Stimulated activated naive CD8-positive, alpha-beta T cell treated with anti-CD3 and anti-CD28 coated beads, Interleukin-15, amount 100 ng/mL, for 72 hours (primary cell): ENCODE measurements around the gene ENOX1.

Experiments
- ATAC-seq: fragments of 150-1000 bp; cut with Tn5 transposase; 2 replicates; pipeline ENCODE4 v1.10.0; 2021; ENCODE audit warnings: mild to moderate bottlenecking, moderate library complexity
- DNase-seq, 2 donors: peaks; one replicate each; pipeline ENCODE4 v3.0.0; 2021 to 2022
- H3K27ac Mint-ChIP-seq, 2 donors: one replicate each; pipeline ENCODE4 v1.8.0; 2022; ENCODE audit warnings: mild to moderate bottlenecking in 2 of 2, mixed read lengths in 2 of 2, moderate library complexity in 2 of 2
- H3K27me3 Mint-ChIP-seq: one replicate; pipeline ENCODE4 v1.8.0; 2022; ENCODE audit warnings: mixed read lengths
- H3K4me1 Mint-ChIP-seq: one replicate; pipeline ENCODE4 v1.8.0; 2022; ENCODE audit warnings: mild to moderate bottlenecking, mixed read lengths
- H3K4me3 Mint-ChIP-seq, 2 donors: one replicate each; pipeline ENCODE4 v1.8.0; 2022; ENCODE audit warnings: mild to moderate bottlenecking in 2 of 2, mixed read lengths in 2 of 2, moderate library complexity in 1 of 2
- H3K9me3 Mint-ChIP-seq, 2 donors: one replicate each; pipeline ENCODE4 v1.8.0; 2022; ENCODE audit warnings: mixed read lengths in 2 of 2

Gene ENOX1

DNA sequence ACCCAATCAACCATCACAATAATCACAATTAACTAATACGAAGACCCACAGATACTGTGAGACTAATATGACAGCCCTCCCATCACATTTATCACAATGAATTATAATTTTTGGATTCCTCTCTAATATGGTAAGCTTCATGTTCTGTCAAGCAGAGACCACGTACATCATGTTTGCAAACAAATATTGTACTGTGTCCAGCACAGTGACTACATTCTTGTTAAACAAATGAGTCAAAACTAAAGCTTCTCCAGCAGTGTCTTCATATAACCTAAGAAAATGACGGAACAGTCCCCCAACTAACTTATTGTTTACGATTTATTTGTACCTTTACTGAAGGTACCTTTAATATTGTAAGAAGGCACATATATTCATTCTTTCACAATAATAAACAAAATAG, 292.6 kb downstream of the ENOX1 start:
- Mint-ChIP-seq H3K4me1 (no peaks in the 10 kb centered on the region), H3K4me3 (no peak overlapping the region), H3K27ac (no peak overlapping the region), H3K27me3 (peaks cover 8% of the 10 kb centered on the region), H3K9me3 (no peaks in the 10 kb centered on the region)
- ATAC-seq (no peak), DNase-seq (no peak)

DNA sequence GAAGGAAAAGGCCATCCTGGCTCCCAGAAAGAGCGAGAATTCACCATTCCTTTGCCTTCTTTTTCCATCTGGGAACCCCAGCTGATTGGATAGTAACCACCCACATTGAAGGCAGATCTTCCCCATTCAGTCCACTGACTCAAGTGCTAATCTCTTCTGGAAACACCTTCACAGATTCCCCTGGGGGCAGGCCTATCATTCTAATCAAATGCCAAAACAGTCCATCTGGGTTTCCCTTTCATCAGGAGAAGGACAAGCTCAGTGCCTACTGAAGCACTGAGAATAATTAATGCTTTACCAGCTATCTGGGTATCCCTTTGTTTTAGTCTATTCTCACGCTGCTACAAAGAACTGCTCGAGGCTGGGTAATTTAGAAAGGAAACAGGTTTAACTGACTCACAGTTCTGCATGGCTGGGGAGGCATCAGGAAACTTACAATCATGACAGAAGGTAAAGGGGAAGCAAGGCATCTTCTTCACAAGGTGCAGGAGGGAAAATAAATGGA, 293.2 kb downstream of the ENOX1 start:
- peaks cover 7% of the 10 kb centered on the region for H3K27me3 Mint-ChIP-seq
- no peaks in the 10 kb centered on the region for H3K4me1 Mint-ChIP-seq
- H3K27ac Mint-ChIP-seq: no peak overlapping the region
- DNase-seq (no peak), ATAC-seq (no peak)
- no peaks in the 10 kb centered on the region for H3K9me3 Mint-ChIP-seq
- no peak overlapping the region for H3K4me3 Mint-ChIP-seq

DNA sequence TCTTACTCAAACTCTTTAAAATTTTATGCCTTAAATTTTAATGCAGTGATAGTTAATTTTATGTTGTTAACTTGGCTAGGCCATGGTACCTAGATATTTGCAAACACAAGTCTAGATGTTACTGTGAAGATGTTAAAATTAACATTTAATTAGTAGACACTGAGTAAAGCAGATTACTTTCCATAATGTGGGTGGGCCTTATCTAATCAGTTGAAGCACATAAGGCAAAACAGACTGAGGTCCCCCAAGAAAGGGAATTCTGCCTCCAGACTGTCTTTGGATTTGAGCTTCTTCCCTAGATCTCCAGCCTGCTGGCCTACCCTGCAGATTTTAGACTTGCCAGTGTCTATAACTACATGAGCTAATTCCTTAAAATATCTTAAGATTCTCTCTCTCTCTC, 294.0 kb downstream of the ENOX1 start:
- Mint-ChIP-seq H3K9me3 (no peaks in the 10 kb centered on the region), H3K27me3 (peaks cover 1% of the 10 kb centered on the region), H3K4me1 (no peaks in the 10 kb centered on the region), H3K27ac (no peak overlapping the region), H3K4me3 (no peak overlapping the region)
- ATAC-seq (no peak), DNase-seq (no peak)

DNA sequence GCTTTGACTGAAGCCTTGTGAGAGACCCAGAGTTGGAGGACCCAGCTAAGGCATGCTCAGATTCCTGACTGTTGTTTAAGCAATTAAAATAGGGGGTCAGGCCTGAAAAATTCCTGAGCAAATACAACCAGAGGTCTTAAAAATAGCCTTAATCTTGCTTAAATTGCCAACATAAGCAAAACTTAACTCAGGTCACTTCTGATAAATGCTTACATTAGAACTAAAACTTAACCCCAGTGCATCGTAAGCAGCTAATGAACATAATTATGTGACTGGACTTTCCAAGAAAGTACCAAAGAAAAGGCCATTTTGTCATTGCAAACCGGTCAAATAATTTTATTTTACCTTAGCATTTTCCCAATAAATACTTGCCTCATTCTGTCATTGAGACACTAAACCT, 294.5 kb downstream of the ENOX1 start:
- H3K27ac Mint-ChIP-seq: no peak overlapping the region
- ATAC-seq (no peak), DNase-seq (no peak)
- H3K4me1 Mint-ChIP-seq: no peaks in the 10 kb centered on the region
- no peaks in the 10 kb centered on the region for H3K9me3 Mint-ChIP-seq
- H3K27me3 Mint-ChIP-seq: no peaks in the 10 kb centered on the region
- no peak overlapping the region for H3K4me3 Mint-ChIP-seq

DNA sequence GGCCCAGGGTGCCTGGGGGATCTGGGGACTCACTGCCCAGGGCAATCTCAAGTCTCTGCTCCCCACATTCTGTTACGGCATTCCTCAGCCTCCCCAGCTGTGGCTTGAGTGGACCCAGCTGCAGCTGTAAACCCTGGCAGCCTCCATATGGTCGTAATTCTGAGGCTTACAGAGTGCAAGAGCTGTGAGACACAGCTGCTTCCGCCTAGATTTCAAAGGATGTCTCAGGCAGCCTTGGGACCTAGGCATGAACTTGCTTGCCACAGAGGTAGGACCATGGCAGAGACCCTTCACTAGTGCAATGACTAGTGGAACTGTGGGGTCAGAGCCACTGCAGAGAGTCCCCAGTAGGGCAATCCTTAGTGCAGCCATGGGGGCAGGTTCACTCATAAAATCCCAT, 297.5 kb downstream of the ENOX1 start:
- Mint-ChIP-seq H3K9me3 (no peaks in the 10 kb centered on the region), H3K4me3 (no peak overlapping the region), H3K27me3 (no peaks in the 10 kb centered on the region), H3K4me1 (peaks cover 5% of the 10 kb centered on the region), H3K27ac (no peak overlapping the region)
- DNase-seq: no peak
- no peak for ATAC-seq

DNA sequence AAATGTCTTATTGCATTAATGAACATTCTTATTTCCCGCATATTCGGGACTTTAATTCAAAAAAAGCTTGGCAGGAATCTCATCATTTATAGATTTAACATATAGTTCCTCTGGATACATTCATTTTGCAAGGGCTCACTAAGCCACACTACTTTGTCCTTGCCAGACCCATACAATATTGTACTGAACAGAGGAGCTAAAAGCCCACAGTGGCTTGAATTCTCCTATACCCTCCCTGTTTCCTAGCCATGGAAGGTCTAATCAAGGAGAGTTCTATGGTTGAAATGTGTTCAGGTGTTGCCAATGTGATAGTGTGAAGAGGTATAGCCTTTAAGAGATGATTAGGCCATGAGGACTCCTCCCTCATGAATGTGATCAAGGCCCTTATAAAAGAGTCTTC, 298.9 kb downstream of the ENOX1 start:
- DNase-seq (no peak), ATAC-seq (no peak)
- Mint-ChIP-seq H3K27me3 (no peaks in the 10 kb centered on the region), H3K27ac (no peak overlapping the region), H3K9me3 (no peaks in the 10 kb centered on the region), H3K4me1 (peaks cover 5% of the 10 kb centered on the region), H3K4me3 (no peak overlapping the region)

DNA sequence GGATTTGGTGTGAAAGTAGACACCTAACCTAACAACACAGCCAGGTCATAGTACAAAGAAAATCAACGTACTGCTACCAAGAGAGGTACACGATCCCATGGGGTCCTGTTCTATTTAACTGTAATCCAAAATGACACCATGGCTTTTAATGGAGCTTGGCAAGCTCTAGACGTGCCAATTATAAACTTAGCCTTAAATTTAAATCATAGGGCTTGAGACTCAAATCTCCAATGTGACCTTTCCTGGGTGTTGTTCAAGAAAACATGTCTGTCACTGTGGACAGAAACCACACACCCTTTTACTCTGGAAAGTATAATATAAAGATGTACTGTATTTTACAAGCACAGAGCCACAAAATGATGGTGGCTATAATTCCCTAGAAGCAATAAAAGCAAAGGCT, 299.3 kb downstream of the ENOX1 start:
- H3K4me3 Mint-ChIP-seq: no peak overlapping the region
- ATAC-seq (no peak), DNase-seq (no peak)
- H3K4me1 Mint-ChIP-seq: peaks cover 5% of the 10 kb centered on the region
- H3K9me3 Mint-ChIP-seq: no peaks in the 10 kb centered on the region
- H3K27me3 Mint-ChIP-seq: no peaks in the 10 kb centered on the region
- no peak overlapping the region for H3K27ac Mint-ChIP-seq

DNA sequence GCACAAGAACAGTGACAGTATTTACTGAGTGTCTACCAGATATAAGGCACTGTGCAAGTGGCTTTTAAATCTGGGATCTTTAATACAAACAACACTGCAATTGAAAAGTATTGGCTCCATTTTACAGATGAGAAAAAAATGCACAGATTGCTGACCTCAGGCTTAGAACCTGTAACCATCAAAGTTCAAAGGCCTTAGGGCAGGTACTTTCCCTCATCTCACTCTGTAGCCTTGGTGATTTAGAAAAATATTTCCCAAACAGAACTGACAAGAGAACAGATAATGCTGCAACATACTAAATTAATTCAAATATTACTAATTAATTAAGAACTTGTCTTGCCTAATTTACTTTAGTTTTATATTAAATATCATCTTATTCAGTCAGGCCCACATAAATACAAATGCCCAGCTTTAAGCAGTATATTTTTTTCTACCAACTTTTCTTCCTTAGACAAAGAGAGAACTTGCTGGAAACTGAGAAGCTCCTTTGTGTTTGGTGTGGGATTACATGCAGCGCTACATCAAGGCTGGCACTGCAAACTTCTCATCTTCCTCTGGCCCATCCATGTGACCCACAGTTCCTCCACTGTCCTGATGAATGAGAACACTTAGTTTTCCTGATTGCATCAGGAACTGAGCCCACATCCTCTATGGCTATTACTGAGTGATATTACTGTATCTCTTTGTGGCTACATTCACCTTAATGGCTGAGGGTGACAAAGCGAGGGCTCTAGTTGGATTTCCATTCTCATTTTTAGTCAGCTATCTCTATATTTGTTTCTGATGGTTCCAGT, 302.1 kb downstream of the ENOX1 start:
- ATAC-seq (peak; percentile 80), DNase-seq (peak in 1 of 2 donors; percentile 8)
- Mint-ChIP-seq H3K27ac (peak overlapping the region in 1 of 2 donors; percentile 27), H3K27me3 (no peaks in the 10 kb centered on the region), H3K4me1 (peaks cover 5% of the 10 kb centered on the region), H3K4me3 (no peak overlapping the region), H3K9me3 (no peaks in the 10 kb centered on the region)

DNA sequence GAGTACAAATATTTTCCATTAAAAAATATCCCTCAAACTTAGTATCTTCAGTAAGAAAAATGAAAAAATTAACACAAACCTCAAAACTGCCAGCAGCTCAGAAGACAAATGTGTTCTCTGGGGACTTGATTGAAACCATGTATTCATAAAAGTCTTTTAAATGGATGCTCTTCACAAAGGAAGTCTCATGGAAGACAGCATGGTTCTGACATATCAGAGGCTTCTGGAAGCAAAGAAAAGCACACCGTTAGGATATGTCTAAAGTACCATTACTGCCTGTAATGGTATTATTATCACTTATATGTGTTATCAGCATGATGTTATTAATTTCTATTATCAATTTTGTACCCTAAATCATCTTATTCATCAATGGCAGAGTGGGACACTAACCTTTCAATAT, 302.8 kb downstream of the ENOX1 start:
- peaks cover 5% of the 10 kb centered on the region for H3K4me1 Mint-ChIP-seq
- H3K27me3 Mint-ChIP-seq: no peaks in the 10 kb centered on the region
- H3K4me3 Mint-ChIP-seq: no peak overlapping the region
- DNase-seq (no peak), ATAC-seq (no peak)
- H3K9me3 Mint-ChIP-seq: no peaks in the 10 kb centered on the region
- peak overlapping the region in 1 of 2 donors; percentile 8 for H3K27ac Mint-ChIP-seq

DNA sequence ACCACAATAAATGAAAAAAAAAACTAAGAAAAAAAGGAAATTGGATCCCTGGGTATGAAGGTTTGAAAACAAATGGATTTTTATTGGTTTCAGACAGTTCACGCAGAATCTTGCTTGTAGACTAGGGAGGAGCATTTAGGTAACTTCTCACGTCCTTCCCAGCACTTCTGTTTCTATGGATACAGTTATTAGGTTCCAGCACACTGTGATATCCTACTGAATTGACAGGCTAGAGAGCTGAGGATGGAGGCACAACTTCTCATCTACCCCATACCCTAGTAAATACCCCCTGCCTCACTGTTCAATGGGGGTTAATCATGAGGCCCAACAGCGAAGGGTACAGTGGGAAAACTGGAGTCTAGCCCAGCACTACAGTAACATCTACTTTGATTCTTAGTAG, 304.1 kb downstream of the ENOX1 start:
- Mint-ChIP-seq H3K4me3 (no peak overlapping the region), H3K4me1 (peaks cover 5% of the 10 kb centered on the region), H3K27ac (no peak overlapping the region), H3K9me3 (no peaks in the 10 kb centered on the region), H3K27me3 (no peaks in the 10 kb centered on the region)
- no peak for ATAC-seq
- no peak for DNase-seq

DNA sequence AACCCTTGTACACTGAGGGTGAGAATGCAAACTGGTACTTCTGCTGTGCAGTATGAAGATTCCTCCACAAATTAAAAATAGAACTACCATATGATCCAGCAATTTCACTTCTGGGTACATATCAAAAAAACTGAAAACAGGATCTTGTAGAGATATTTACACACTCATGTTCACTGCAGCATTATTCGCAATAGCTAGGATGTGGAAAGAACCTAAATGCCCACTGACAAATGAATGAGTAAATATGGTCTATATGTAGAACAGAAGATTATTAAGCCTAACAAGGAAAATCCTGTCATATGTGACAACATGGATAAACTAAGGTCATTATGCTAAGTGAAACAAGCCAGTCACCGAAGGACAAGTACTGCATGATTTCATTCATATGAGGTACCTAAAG, 304.7 kb downstream of the ENOX1 start:
- Mint-ChIP-seq H3K27me3 (no peaks in the 10 kb centered on the region), H3K9me3 (no peaks in the 10 kb centered on the region), H3K27ac (no peak overlapping the region), H3K4me3 (no peak overlapping the region), H3K4me1 (peaks cover 5% of the 10 kb centered on the region)
- DNase-seq: no peak
- ATAC-seq: no peak

DNA sequence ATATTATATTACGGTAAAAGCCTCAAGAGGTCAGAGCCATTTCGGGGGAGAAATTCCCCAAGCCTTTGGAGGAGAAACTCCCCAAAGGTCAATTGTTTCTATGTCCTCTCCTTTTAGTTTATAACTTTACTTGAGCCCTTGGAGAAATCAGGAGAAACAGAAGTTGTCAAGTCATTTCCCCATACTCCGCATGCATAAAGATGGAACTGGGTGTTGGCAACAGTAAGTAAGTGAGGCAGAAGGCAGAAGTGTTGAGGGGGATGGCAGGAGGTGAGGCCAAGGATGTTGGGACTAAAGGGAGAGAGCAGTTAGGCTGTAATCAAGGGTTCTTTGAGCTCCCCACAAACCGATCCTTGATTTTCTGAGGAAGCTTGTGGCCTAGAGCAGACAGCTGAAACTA, 307.9 kb downstream of the ENOX1 start:
- H3K4me1 Mint-ChIP-seq: no peaks in the 10 kb centered on the region
- no peak overlapping the region for H3K27ac Mint-ChIP-seq
- H3K27me3 Mint-ChIP-seq: no peaks in the 10 kb centered on the region
- ATAC-seq (no peak), DNase-seq (no peak)
- no peak overlapping the region for H3K4me3 Mint-ChIP-seq
- H3K9me3 Mint-ChIP-seq: no peaks in the 10 kb centered on the region

DNA sequence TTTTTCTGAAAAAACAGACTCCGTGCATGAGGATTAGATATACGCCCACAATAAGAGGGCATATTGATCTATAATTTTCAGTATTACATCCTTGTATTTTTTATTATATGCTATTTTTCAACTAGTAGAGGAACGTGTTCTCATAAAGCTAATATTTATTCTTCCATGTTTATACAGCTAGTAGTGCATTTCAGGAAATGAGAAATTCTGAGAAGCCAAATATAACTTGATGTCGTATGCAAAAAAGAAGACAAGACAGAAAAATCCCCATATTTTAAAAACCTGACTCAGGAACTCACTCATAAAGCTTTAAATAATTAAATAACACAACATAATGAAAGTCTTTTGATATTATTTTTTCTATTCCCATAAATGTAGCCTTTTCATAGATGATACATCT, 308.6 kb downstream of the ENOX1 start:
- Mint-ChIP-seq H3K27me3 (no peaks in the 10 kb centered on the region), H3K27ac (no peak overlapping the region), H3K4me3 (no peak overlapping the region), H3K4me1 (no peaks in the 10 kb centered on the region), H3K9me3 (no peaks in the 10 kb centered on the region)
- ATAC-seq (no peak), DNase-seq (no peak)

DNA sequence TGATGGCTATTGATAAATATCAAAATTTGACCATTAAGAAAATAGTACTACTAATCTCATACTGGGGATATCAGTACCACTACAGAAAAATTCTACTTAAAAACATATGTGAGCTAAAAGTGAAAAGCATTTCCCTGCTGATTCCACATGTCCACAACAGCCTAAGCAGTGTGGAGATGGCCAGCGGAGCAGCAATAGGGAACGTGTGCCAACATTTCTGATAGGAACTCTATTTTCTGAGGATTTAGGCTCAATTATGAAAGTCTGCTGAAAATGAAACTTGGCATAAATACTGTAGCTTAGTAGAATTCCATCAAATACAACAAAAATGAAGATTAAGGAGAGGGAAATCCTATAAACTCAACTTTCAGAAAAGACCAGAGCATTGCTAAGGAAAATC, 311.6 kb downstream of the ENOX1 start:
- Mint-ChIP-seq H3K4me3 (no peak overlapping the region), H3K9me3 (no peaks in the 10 kb centered on the region), H3K4me1 (no peaks in the 10 kb centered on the region), H3K27ac (no peak overlapping the region), H3K27me3 (no peaks in the 10 kb centered on the region)
- ATAC-seq: no peak
- DNase-seq: no peak

DNA sequence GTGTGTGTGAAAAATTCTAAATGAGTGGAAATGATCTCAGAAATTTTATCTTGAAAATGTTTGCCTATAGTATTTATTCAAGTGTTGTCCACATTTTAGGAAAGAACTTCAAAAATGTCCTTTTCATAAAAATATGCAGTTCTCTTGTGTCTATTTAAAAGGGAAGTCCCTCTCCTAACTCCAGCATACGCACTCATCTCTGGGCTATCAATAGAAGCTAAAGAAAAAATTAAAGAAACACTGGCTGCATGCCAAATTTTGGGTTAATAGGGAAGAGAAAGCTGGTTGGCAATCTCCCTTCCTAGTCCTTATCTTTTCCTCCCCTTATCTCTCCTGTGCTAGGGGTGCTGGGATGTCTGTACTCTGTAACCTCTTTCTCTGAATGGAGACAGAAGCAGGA, 313.3 kb downstream of the ENOX1 start:
- Mint-ChIP-seq H3K27ac (no peak overlapping the region), H3K4me3 (no peak overlapping the region), H3K27me3 (no peaks in the 10 kb centered on the region), H3K9me3 (no peaks in the 10 kb centered on the region), H3K4me1 (no peaks in the 10 kb centered on the region)
- no peak for ATAC-seq
- DNase-seq: no peak

DNA sequence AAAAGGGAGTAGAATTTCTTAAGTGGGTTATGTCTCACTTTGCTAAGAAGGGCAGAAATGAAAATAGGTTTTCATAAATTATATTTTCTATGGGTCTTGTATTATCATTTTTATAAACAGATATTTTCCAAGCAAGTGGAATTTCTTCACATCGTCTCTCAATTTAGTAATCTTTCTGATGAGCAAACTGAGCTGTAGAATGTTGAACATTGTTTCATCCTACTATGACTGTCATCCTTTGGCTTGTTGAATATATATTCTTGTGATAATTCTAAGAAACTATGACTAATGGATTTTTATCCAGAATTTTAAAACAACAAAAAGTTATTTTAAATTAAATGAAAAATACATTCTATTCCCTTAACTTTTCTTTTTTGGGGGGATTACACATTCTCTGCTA, 313.8 kb downstream of the ENOX1 start:
- Mint-ChIP-seq H3K9me3 (no peaks in the 10 kb centered on the region), H3K27me3 (no peaks in the 10 kb centered on the region), H3K4me1 (no peaks in the 10 kb centered on the region), H3K4me3 (no peak overlapping the region), H3K27ac (no peak overlapping the region)
- ATAC-seq (no peak), DNase-seq (no peak)

DNA sequence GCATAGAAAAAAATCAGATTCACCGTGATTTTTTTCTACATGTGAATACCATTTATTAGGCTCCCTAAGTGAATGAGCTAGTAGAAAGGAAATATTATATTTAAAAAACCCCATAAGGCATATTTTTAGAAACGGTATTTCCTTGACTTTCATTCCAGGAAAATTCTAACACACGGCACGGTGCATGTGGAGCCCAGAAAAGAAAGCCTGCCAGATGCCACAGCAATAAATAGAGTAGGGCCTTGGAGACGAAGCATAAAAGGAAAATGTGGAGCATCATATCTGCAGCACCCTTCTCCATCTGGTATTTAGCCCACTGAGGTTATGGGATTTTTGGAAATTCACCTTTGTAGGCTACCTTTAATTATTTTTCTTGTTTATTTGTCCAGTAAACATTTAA, 314.4 kb downstream of the ENOX1 start:
- H3K4me3 Mint-ChIP-seq: no peak overlapping the region
- no peaks in the 10 kb centered on the region for H3K9me3 Mint-ChIP-seq
- H3K27me3 Mint-ChIP-seq: no peaks in the 10 kb centered on the region
- H3K27ac Mint-ChIP-seq: no peak overlapping the region
- DNase-seq (no peak), ATAC-seq (no peak)
- H3K4me1 Mint-ChIP-seq: no peaks in the 10 kb centered on the region
